ENCODE measurements around the gene TMEM164. TPM values are rescaled to one million over a fixed set of nuclear protein-coding genes. Genes with fewer than 3 reads are reported as not detected.
"Not testable (repeated sequence)": the region's sequence is repeated elsewhere in the genome, so short reads cannot be mapped to it uniquely, and the experiment has no call there.

The TMEM164 gene
- total RNA-seq, 2 experiments from 2014 or later = 15.9 to 22.2 TPM

DNA sequence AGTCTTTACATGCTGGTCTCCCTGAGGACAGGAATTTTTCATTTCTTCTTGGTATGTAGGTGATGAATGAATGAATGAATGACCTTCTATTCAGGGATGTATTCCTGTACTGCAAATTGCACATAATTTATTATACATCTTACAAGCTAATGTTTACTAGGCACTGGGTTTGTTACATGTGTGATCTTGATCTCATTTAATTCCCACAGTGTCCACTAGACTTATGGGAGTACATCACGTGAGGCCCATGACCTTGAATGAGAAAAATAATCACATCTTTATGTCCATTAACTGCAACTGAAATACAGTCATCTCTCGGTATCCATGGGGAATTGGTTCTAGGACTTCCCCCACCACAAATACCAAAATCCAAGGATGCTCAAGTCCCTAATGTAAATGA, 150.3 kb downstream of the TMEM164 start:
- ATAC-seq (no peak), DNase-seq (no peak)
- no peak overlapping the region for H3K27ac Mint-ChIP-seq
- H3K9me3 Mint-ChIP-seq (ENCODE audit: low read depth) = no peaks in the 10 kb centered on the region
- H3K36me3 Mint-ChIP-seq = no peaks in the 10 kb centered on the region
- no peak overlapping the region for H3K4me3 Mint-ChIP-seq
- CTCF ChIA-PET = no interaction called here
- peaks cover 6% of the 10 kb centered on the region for H3K4me1 Mint-ChIP-seq
- H3K27me3 Mint-ChIP-seq = no peaks in the 10 kb centered on the region

GRCh38 chrX:110153896-110154295, 151.0 kb downstream of the TMEM164 start:
- CTCF ChIA-PET = no interaction called here
- no peak overlapping the region for H3K27ac Mint-ChIP-seq
- no peaks in the 10 kb centered on the region for H3K27me3 Mint-ChIP-seq
- H3K36me3 Mint-ChIP-seq = no peaks in the 10 kb centered on the region
- DNase-seq (no peak), ATAC-seq (no peak)
- peaks cover 6% of the 10 kb centered on the region for H3K4me1 Mint-ChIP-seq
- no peaks in the 10 kb centered on the region for H3K9me3 Mint-ChIP-seq (ENCODE audit: low read depth)
- H3K4me3 Mint-ChIP-seq = no peak overlapping the region

DNA sequence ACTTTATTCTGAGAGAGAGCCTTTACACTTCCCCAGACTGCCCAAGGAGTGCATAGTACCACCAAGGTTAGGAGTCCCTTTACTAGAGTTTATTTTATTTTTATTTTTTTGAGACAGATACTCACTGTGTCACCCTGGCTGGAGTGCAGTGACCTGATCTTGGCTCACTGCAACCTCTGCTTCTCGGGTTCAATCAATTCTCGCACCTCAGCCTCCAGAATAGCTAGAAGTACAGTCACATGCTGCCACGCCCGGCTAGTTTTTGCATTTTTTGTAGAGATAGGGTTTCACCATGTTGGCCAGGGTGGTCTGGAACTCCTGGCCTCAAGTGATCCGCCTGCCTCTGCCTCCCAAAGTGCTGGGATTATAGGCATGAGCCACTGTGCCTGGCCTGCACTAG, 151.4 kb downstream of the TMEM164 start:
- H3K9me3 Mint-ChIP-seq (ENCODE audit: low read depth); H3K27me3 Mint-ChIP-seq; H3K4me3 Mint-ChIP-seq; DNase-seq; ATAC-seq; H3K36me3 Mint-ChIP-seq; H3K27ac Mint-ChIP-seq: not testable (repeated sequence)
- peaks cover 11% of the 10 kb centered on the region for H3K4me1 Mint-ChIP-seq
- CTCF ChIA-PET = interaction anchor here (16.2 kb wide), 1 partner anchor 255 kb away, joined by 271 read pairs; no protein-coding TSS in a partner anchor

DNA sequence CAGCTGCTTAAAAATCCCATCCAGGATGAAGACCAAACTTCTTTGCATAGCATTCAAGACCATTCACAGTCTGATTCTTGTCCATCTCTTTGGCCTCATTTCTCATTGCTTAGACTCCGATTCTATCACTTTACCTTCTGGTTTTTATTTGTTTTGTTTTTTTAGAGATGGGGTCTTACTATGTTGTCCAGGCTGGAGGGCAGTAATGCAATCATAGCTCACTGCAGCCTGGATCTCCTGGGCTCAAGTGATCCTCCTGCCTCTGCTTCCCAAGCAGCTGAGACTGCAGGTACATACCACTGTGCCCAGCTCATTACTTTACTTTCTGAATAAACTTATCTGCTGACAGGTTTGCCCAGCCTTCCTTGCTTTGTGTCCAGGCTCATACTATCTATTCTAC, 152.8 kb downstream of the TMEM164 start:
- ATAC-seq = no peak
- CTCF ChIA-PET = interaction anchor here (1.0 to 16.2 kb wide), 4 partner anchors 9 to 297 kb away, joined by 3 to 271 read pairs (median 28); no protein-coding TSS in a partner anchor

DNA sequence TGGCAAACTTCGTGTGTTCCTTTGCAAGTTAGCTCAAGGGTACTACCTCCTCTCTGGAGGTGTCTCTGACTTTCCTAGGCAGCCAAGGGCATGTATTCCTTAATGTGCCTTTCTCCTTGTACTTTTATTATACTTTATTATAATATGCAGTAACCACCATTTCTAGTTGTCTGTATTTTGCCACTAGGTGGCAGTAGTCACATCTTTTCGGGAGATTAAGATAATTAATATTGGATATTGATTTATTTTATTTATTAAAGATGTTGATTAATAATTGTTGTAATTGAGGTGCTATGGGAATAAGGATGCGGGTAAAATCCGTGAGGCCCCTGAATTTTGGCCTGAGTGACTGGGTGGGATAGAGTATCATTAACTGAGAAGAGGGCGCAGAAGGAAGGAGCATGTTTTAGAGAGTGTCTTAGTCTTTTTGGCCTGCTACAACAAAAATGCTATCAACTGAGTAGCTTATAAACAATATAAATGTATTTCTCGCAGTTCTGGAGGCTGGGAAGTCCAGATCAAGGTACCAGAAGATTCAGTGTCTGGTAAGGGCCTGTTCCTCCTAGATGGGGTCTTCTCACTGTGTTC, 153.3 kb downstream of the TMEM164 start:
- Mint-ChIP-seq H3K27ac (no peak overlapping the region), H3K4me3 (no peak overlapping the region), H3K4me1 (peaks cover 20% of the 10 kb centered on the region), H3K27me3 (no peaks in the 10 kb centered on the region), H3K9me3 (ENCODE audit: low read depth) (no peaks in the 10 kb centered on the region), H3K36me3 (no peaks in the 10 kb centered on the region)
- DNase-seq (no peak), ATAC-seq (no peak)
- CTCF ChIA-PET = interaction anchor here (1.0 to 16.2 kb wide), 4 partner anchors 10 to 298 kb away, joined by 3 to 271 read pairs (median 28); no protein-coding TSS in a partner anchor

More for the DNA sequence above, 152.8 kb downstream of the TMEM164 start:
- Mint-ChIP-seq H3K36me3 (no peaks in the 10 kb centered on the region), H3K4me1 (peaks cover 20% of the 10 kb centered on the region), H3K4me3 (no peak overlapping the region), H3K27me3 (no peaks in the 10 kb centered on the region), H3K9me3 (ENCODE audit: low read depth) (no peaks in the 10 kb centered on the region), H3K27ac (no peak overlapping the region)
- DNase-seq = no peak

GRCh38 chrX:110157444-110157843, 154.5 kb downstream of the TMEM164 start:
- no peak overlapping the region for H3K27ac Mint-ChIP-seq
- ATAC-seq = no peak
- H3K27me3 Mint-ChIP-seq = no peaks in the 10 kb centered on the region
- peaks cover 20% of the 10 kb centered on the region for H3K4me1 Mint-ChIP-seq
- H3K36me3 Mint-ChIP-seq = no peaks in the 10 kb centered on the region
- no peaks in the 10 kb centered on the region for H3K9me3 Mint-ChIP-seq (ENCODE audit: low read depth)
- no peak for DNase-seq
- CTCF ChIA-PET = interaction anchor here (2.4 to 16.2 kb wide), 3 partner anchors 11 to 262 kb away, joined by 16 to 271 read pairs (median 41); no protein-coding TSS in a partner anchor
- H3K4me3 Mint-ChIP-seq = no peak overlapping the region

DNA sequence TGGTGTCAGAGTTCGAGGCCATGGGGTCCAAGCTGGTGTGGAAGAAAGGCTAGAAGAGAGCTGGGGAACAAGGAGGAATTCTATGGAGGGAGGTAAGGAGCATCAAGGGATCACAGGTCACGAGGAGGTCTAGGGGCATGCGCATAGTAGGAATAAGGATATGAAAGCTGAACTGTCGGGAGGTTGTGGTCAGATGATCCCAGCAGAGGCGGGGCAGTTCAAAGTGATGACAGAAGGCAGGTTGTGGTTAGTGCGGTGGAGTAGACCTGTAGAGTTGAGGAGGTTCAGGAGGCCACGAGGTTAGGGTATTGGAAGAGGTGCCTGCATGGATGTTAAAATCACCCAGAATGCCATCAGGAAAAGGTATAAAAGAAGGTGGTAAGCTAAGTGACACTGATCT, 156.3 kb downstream of the TMEM164 start:
- Mint-ChIP-seq H3K4me3 (no peak overlapping the region), H3K36me3 (no peaks in the 10 kb centered on the region), H3K27me3 (no peaks in the 10 kb centered on the region), H3K9me3 (ENCODE audit: low read depth) (no peaks in the 10 kb centered on the region), H3K27ac (no peak overlapping the region), H3K4me1 (peaks cover 20% of the 10 kb centered on the region)
- ATAC-seq = no peak
- CTCF ChIA-PET = interaction anchor here (0.8 to 16.2 kb wide), 4 partner anchors 9 to 250 kb away, joined by 3 to 271 read pairs (median 22); no protein-coding TSS in a partner anchor
- no peak for DNase-seq

DNA sequence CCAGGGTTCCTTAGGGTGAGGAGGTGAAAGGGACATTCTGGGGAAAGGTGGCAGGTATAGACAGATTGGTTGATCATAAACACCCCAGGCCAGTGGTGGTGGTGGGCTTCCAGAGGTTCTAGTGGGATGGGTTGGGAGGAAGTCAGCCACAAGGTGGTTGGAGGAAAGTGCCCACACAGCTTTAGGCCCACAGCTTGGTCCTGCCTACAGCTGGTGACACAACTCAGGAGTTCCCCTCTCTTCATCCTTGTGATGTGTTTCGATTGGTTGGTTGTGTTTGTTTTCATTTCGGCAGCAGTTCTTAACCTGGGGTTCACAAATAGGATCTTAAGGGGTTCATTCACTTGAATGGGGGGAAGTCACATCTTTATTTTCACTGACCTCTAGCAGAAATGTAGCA, 157.0 kb downstream of the TMEM164 start:
- H3K36me3 Mint-ChIP-seq = no peaks in the 10 kb centered on the region
- ATAC-seq (no peak), DNase-seq (no peak)
- H3K27me3 Mint-ChIP-seq = no peaks in the 10 kb centered on the region
- no peaks in the 10 kb centered on the region for H3K9me3 Mint-ChIP-seq (ENCODE audit: low read depth)
- CTCF ChIA-PET = interaction anchor here (0.8 to 16.2 kb wide), 9 partner anchors 9 to 280 kb away, joined by 3 to 271 read pairs (median 3); no protein-coding TSS in a partner anchor
- H3K27ac Mint-ChIP-seq = no peak overlapping the region
- no peak overlapping the region for H3K4me3 Mint-ChIP-seq
- H3K4me1 Mint-ChIP-seq = peaks cover 20% of the 10 kb centered on the region

DNA sequence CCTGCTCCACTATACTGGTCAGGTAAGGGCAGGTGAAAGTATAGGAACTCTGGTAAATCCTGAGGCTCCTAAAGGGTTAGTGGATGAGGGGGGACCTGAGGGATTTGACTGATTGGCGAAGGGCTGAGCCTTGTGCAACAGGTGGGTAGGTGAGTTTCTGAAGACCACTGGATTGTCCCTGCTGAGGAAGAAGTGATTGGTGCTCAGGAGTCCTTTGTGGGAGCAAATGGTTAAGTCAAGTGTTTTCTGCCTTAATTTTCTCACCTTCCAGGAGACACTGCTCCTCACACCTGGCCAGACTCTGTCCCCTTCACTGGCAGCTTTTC, 158.4 kb downstream of the TMEM164 start:
- CTCF ChIA-PET = interaction anchor here (1.0 to 16.2 kb wide), 5 partner anchors 15 to 686 kb away, joined by 3 to 271 read pairs (median 3); no protein-coding TSS in a partner anchor
- Mint-ChIP-seq H3K9me3 (ENCODE audit: low read depth) (no peaks in the 10 kb centered on the region), H3K36me3 (no peaks in the 10 kb centered on the region), H3K27ac (no peak overlapping the region), H3K4me3 (no peak overlapping the region), H3K27me3 (no peaks in the 10 kb centered on the region), H3K4me1 (peaks cover 14% of the 10 kb centered on the region)
- DNase-seq (no peak), ATAC-seq (no peak)

GRCh38 chrX:110162131-110162530, 159.2 kb downstream of the TMEM164 start:
- H3K27me3 Mint-ChIP-seq = no peaks in the 10 kb centered on the region
- DNase-seq = no peak
- no peaks in the 10 kb centered on the region for H3K36me3 Mint-ChIP-seq
- no peak overlapping the region for H3K27ac Mint-ChIP-seq
- H3K9me3 Mint-ChIP-seq (ENCODE audit: low read depth) = no peaks in the 10 kb centered on the region
- ATAC-seq = no peak
- H3K4me1 Mint-ChIP-seq = peaks cover 14% of the 10 kb centered on the region
- CTCF ChIA-PET = interaction anchor here (0.8 to 16.2 kb wide), 3 partner anchors 16 to 685 kb away, joined by 3 to 271 read pairs (median 3); no protein-coding TSS in a partner anchor
- no peak overlapping the region for H3K4me3 Mint-ChIP-seq

GRCh38 chrX:110162867-110163266, 160.0 kb downstream of the TMEM164 start:
- Mint-ChIP-seq H3K27ac (no peak overlapping the region), H3K4me3 (no peak overlapping the region), H3K36me3 (no peaks in the 10 kb centered on the region), H3K9me3 (ENCODE audit: low read depth) (no peaks in the 10 kb centered on the region), H3K27me3 (no peaks in the 10 kb centered on the region), H3K4me1 (peaks cover 14% of the 10 kb centered on the region)
- ATAC-seq (no peak), DNase-seq (no peak)
- CTCF ChIA-PET = interaction anchor here (16.2 kb wide), 1 partner anchor 247 kb away, joined by 271 read pairs; no protein-coding TSS in a partner anchor

- no peaks in the 10 kb centered on the region for H3K9me3 Mint-ChIP-seq (ENCODE audit: low read depth)
- CTCF ChIA-PET = interaction anchor here (16.2 kb wide), 1 partner anchor 246 kb away, joined by 271 read pairs; no protein-coding TSS in a partner anchor
- H3K27ac Mint-ChIP-seq = no peak overlapping the region
- H3K27me3 Mint-ChIP-seq = no peaks in the 10 kb centered on the region
- no peak overlapping the region for H3K4me3 Mint-ChIP-seq
- DNase-seq (no peak), ATAC-seq (no peak)
- H3K4me1 Mint-ChIP-seq = peaks cover 14% of the 10 kb centered on the region
- no peaks in the 10 kb centered on the region for H3K36me3 Mint-ChIP-seq
These were observed 160.6 kb downstream of the TMEM164 start for GRCh38 chrX:110163488-110163887.

GRCh38 chrX:110167952-110168451, 165.1 kb downstream of the TMEM164 start:
- no peak overlapping the region for H3K4me3 Mint-ChIP-seq
- peaks cover 6% of the 10 kb centered on the region for H3K36me3 Mint-ChIP-seq
- ATAC-seq = peak; percentile 45
- CTCF ChIA-PET = interaction anchor here (0.7 to 16.2 kb wide), 4 partner anchors 8 to 242 kb away, joined by 3 to 271 read pairs (median 4); no protein-coding TSS in a partner anchor
- no peaks in the 10 kb centered on the region for H3K4me1 Mint-ChIP-seq
- peak; percentile 51 for DNase-seq
- no peaks in the 10 kb centered on the region for H3K27me3 Mint-ChIP-seq
- H3K27ac Mint-ChIP-seq = no peak overlapping the region
- H3K9me3 Mint-ChIP-seq (ENCODE audit: low read depth) = no peaks in the 10 kb centered on the region

DNA sequence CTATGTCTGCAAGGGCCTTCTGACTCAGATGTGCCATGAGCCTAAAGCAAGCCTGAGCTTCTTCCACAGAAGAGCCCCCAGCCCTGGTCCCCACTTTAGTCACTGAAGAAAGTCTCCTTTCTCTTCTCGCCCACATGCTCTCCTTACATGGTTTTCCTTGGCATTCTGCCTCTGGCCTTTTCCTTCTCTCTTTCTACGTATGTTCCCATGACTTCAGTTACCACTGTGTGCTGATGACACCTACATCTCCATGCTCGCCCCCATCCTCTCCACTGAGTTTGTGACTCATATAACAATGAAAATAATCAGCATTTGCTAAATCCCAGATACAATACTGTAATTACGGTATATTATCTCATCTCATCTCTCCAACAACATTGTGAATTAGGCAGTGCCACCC, 165.7 kb downstream of the TMEM164 start:
- no peak overlapping the region for H3K27ac Mint-ChIP-seq
- H3K4me3 Mint-ChIP-seq = no peak overlapping the region
- no peaks in the 10 kb centered on the region for H3K9me3 Mint-ChIP-seq (ENCODE audit: low read depth)
- ATAC-seq (no peak), DNase-seq (no peak)
- CTCF ChIA-PET = interaction anchor here (0.7 to 16.2 kb wide), 4 partner anchors 9 to 241 kb away, joined by 3 to 271 read pairs (median 4); no protein-coding TSS in a partner anchor
- H3K27me3 Mint-ChIP-seq = no peaks in the 10 kb centered on the region
- peaks cover 6% of the 10 kb centered on the region for H3K36me3 Mint-ChIP-seq
- no peaks in the 10 kb centered on the region for H3K4me1 Mint-ChIP-seq

All from activated CD8-positive, alpha-beta memory T cell treated with anti-CD3 and anti-CD28 coated beads, Interleukin-2, amount 10 ng/mL, durations not matched to agents 7 days and 5 days (primary cell).